HG02642 (cell line): Measurements from ENCODE around the gene ANP32B.
A peak's percentile ranks its signal among the peaks of the same experiment; 100 is the strongest.

Experiments
- ATAC-seq: cut with Tn5 transposase; IDR thresholded peaks from one replicate; pipeline ENCODE4 v1.9.1; 2021; ENCODE audit warnings: mild to moderate bottlenecking; ENCODE audit not compliant: unreplicated experiment, poor library complexity

Gene ANP32B

GRCh38 chr9:98020476-98021145 lies 37.5 kb downstream of the ANP32B start:
- no peak for ATAC-seq

- no peak for ATAC-seq
These were observed 38.3 kb downstream of the ANP32B start for GRCh38 chr9:98021306-98022040.

GRCh38 chr9:98022447-98022846 lies 39.3 kb downstream of the ANP32B start:
- no peak for ATAC-seq

- no peak for ATAC-seq
These were observed 41.6 kb downstream of the ANP32B start for GRCh38 chr9:98024702-98025101.

GRCh38 chr9:98031169-98031568 lies 48.0 kb downstream of the ANP32B start:
- ATAC-seq: no peak

- ATAC-seq: no peak
These were observed 48.8 kb downstream of the ANP32B start for GRCh38 chr9:98031935-98032334.

GRCh38 chr9:98034593-98035546 lies 51.7 kb downstream of the ANP32B start:
- peak; percentile 65 for ATAC-seq

- ATAC-seq: no peak
These were observed 54.2 kb downstream of the ANP32B start for GRCh38 chr9:98037357-98037756.

- ATAC-seq: no peak
These were observed 55.8 kb downstream of the ANP32B start for GRCh38 chr9:98038958-98039357.

GRCh38 chr9:98039607-98040017 lies 56.5 kb downstream of the ANP32B start:
- ATAC-seq: no peak

- ATAC-seq: no peak
These were observed 57.1 kb downstream of the ANP32B start for GRCh38 chr9:98040212-98040611.

- no peak for ATAC-seq
These were observed 60.8 kb downstream of the ANP32B start for GRCh38 chr9:98043915-98044314.

- peak; percentile 79 for ATAC-seq
These were observed 62.4 kb downstream of the ANP32B start for GRCh38 chr9:98045234-98046179.

- no peak for ATAC-seq
These were observed 63.0 kb downstream of the ANP32B start for GRCh38 chr9:98046180-98046543.

- ATAC-seq: no peak
These were observed 63.9 kb downstream of the ANP32B start for GRCh38 chr9:98047002-98047401.

- ATAC-seq: no peak
These were observed 66.3 kb downstream of the ANP32B start for GRCh38 chr9:98049288-98050072.

GRCh38 chr9:98050351-98050750 lies 67.2 kb downstream of the ANP32B start:
- ATAC-seq: no peak

- ATAC-seq: no peak
These were observed 71.3 kb downstream of the ANP32B start for GRCh38 chr9:98054376-98054951.
